NCI-H2029 treated with DMSO at 0.1 percent for 48 hours (cell line): ENCODE data around the gene SH3BP5L.
A peak's percentile ranks its signal among the peaks of the same experiment; 100 is the strongest.

Source experiments
- DNase-seq: peaks from one replicate; lab custom pipeline; 2025; lab: John Stamatoyannopoulos, UW

SH3BP5L gene

DNA sequence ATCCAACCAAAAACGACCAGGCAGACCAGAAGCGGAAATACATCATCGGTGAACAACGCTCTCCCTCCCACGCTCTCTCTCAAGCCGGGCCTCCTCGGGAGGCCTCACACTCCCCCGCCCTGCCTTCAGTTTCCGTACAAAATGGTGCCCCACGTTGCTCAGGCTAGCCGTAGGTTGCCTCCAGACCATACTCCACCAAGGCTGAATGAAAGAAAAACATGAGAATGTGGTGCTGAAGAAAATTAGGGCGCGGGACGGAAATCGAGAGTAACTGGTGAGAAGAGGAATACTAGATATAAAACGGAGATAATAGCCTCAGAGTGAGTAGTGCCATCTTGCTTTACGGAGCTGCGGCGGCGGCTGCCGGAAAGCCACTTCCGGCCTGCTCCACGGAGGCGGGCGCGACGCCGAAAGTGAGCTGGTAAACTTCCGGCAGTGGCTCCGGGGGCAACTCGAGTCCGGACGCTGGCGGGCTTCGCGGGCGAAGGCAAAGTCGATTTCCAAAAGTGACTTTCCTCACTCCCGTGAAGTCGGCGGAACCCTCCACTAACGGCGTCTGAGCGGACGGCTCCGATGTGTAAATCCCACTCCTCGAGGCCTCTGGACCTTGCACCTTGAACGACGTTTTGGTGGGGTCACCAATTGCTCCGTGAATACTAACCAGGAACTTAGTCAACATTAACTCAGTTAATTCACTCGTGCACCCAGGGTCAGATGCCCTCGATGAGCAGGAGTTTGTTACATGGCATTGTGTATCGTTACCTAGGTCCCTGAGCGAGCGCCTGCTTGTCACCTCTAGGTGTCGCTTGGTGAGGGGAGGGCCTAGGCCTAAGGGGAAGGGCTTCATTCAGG, at the start of gene SH3BP5L:
TSS of gene SH3BP5L (minus strand) at position 7 of the 852 bp plus-strand sequence. CDS start 980 bp downstream, outside the sequence.
- DNase-seq: peak; percentile 90

DNA sequence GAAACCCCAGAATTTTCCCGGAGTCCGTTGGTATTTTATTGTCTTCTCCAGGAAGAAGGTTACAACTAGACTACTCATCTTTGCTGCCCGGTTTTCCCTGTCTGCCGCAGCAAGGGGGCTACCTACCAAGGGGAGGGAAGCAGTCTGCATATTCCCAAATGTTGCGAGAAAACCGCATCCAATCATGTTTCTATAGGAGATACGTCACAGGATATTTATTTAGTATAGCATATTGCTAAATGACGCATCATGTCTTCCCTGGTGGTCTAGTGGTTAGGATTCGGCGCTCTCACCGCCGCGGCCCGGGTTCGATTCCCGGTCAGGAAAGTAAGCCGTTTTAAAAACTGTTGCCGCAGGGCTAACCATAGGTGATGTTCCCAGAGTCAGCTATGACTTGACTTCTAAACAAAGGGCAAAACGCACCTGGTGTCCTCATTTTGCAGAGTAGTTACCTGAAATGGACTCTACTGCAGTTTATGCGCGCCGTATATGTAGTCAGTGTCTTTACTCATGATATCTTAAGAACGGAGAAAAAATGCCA, 48.3 kb upstream of the SH3BP5L start:
- peak; percentile 81 for DNase-seq

DNA sequence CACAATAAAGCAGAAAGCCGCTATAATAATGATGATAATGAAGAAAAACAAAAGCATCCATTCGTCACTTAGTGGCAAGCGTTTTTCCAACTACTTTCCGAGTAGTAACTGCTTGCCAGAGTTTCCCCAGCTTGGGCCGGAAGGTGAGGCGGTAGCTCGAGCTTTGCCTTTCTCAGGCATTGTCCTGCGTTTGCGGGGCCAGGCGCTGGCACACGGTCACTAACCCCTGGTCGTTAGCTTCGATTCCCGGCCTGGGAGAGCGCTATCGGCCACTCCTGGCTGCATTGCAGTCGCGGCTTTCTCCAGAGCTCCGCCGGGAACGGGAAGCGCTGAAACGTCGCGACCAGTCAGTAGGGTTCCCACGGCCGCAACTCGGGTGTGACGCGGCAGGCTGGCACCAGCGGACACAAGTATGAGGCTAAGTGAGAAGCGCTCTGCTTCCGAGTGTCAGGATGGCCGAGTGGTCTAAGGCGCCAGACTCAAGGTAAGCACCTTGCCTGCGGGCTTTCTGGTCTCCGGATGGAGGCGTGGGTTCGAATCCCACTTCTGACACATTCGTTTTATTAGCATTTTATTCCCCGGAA, 47.8 kb upstream of the SH3BP5L start:
- DNase-seq: peak; percentile 81

DNA sequence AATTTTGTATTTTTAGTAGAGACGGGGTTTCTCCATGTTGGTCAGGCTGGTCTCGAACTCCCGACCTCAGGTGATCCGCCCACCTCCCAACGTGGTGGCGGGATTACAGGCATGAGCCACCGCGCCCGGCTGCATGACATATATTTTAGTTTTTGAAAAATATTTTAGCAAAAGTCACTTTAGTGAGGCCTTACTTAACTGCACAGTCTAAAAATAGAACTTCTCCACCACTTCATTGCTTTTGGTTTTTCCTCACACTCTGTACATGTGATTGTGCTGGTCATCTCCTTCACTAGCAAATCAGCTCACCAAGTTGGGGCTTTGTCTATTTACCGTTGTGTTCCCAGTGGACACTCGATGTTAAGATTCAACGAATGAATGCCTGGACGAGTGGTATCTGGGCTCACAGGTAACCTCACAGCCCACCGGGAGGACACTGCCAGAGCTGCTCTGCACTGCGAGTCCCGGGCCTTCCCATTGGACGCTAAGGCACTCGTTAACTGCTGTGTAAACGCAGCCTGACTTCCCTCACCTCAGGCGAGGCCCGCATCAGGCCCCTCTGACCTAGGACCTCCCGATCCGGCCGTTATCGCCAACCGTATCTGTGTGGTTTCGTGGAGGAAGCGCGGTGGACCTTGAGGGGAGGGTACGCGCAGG, 47.2 kb upstream of the SH3BP5L start:
- peak; percentile 49 for DNase-seq

DNA sequence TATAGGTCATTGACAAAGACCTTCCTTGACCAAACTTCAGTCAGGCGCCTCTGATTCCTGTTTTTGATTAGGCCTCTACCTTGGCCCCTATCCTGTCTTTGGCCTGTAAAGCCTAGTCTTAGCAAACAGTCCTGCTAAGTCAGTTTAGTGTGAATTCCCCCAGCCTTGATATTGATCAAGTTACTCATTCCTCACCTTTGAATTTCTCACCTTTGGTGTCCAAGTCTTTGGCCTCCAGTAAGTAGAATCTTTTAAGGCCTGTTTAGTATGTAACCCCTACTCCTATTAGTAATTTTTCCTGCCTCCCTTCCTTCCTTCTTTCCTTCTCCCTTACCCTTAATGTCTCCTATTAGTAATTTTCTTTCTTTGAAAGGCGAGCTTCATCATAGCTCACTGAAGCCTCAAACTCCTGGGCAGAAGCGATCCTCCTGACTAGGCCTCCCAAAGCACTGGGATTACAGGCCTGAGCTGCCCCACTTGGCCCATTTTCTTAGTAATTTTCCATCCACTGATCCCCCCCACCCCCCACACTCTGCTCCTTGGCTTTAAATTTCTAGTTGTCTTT, 46.2 kb upstream of the SH3BP5L start:
- DNase-seq: no peak

DNA sequence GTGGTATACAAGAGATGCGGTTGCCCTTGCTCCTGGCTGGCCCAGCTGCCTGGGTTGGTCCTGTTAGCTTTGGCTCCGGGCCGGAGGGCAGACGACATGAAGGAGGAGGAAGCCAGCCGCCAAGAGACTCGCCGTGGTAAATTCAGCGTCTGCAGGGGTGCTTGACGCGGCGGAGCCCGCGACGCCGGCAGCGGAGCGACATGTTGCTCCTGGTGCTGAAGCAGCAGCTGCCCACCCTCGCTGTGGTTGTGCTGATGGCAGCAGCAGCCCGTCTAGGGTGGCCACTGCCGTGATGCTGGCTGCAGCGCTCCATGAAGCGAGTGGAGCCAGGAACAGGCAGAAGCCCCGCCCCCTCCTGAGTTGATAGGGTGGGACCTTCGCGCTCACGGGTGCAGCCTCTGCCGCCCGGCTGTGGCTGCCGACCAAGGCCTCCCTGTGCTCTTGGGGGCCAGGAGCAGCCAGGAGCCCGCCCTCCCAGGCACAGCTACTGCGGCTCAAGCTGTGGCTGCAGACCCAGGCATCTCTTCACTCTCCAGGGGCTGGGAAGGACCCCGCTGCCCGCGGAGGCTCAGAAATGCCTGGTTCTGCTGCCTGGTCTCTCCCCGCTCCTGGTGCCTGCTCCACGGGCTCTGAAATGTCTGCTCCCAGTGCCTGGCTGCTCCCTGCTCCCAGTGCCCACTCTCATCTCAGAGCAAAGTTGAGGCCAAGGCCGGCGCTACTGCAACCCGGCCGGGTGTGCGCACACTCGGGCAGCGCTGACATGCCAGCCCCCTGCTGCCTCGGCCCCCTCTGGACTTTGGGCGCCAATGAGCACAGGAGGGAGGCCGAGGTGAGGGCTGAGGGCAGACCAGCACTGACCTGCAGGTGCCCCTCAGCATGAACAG, 37.5 kb upstream of the SH3BP5L start:
- peak; percentile 41 for DNase-seq

DNA sequence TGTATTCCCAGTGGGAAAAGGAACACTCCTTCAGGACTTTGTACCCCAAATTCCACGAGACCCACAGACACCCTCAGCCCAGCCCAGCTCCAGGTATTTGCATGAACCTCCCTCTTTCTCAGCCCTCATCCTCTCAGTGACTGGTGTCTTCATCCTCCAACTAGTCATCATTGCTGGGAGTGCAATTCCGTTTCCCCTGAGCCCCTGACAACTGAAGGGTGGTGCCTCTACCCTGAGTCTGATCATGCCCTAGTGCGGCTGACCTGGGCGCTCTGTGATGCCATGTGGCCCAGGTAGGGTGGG, 36.9 kb upstream of the SH3BP5L start:
- no peak for DNase-seq

DNA sequence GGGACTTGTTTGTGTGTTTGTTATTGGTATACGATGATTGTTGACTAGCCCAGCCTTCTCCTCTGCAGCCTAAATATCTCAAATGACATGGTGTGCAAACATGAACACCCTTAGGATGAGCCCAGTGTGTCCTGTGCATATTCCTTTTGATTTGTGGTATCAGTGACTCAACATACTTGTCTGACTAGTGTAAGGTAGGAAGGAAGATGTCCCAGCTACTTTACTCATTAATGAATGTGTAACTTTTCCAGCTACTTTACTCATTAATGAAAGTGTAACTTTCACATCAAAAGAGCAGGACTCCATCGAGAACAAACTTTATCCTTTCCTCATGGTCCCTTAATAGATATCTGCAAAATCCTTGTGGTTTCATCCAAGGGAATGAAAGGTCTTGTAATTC, 35.9 kb upstream of the SH3BP5L start:
- DNase-seq: no peak

DNA sequence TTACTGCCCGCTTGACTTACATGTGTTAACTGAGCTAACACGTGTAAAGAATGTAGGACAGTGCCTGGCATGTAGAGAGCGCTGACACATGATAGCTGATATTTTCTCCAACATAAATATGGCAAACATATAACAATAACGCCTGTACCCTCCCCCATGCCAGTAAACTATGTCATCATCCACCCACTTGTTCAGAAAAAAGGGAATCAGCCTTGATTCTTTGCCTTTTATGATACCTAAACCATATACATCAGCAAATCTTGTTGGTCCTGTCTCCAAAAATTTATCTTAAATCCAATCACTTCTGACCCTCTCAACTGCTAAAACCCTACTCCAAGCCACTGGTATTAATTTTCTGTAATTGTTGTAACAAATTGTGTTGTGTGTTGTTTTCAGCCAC, 34.3 kb upstream of the SH3BP5L start:
- no peak for DNase-seq

DNA sequence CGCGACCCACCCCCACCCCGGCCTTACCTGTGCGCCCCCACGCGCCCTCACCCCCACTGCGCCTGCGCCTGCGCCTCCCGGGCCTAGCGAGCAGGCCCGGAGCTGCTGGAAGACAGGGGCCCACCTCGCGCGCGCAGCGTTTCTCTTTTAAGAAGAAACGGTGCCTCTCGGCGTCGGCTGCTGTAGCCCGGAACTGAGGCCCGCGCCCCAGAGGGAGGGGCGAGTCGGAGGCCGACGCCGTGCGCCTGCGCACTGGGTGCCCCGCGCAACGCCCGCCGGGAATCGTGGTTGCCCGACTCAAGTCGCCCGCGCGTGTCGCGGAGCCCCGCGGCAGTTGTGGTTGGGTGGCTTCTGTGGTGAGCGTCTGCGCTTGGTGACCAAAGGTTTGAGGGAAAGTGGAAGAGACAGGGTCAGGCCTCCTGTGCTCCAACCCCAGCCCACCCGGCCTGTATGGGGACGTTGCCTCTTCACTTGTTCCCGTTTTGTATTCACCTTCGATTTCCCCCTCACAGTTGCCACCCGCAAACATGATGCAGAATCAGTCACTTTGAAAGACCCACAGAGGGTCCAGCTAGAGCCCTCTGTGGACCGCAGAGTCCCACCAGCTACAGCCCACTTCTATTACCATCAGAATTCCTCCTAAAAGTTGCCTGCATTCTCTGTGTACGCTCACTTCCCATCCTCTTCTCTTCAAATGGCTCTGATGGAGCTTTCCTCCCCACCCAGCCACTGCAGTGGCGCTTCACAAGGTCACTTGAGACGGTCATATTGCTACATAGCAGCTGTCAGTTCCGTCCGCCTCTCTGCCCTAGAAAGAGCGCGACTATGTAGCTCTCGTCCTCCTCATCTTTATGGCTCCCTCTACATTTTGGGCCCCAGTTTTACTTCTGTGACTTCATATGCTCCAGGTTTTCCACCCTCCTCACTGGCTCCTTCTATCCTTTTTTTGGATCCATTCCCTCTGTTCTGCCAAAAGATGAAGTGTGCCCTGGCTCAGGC, 33.5 kb upstream of the SH3BP5L start, which contains the start of gene ZNF692:
TSS of gene ZNF692 (minus strand) at position 195 of the 999 bp plus-strand sequence. CDS start 776 bp downstream, outside the sequence.
- peak; percentile 70 for DNase-seq

DNA sequence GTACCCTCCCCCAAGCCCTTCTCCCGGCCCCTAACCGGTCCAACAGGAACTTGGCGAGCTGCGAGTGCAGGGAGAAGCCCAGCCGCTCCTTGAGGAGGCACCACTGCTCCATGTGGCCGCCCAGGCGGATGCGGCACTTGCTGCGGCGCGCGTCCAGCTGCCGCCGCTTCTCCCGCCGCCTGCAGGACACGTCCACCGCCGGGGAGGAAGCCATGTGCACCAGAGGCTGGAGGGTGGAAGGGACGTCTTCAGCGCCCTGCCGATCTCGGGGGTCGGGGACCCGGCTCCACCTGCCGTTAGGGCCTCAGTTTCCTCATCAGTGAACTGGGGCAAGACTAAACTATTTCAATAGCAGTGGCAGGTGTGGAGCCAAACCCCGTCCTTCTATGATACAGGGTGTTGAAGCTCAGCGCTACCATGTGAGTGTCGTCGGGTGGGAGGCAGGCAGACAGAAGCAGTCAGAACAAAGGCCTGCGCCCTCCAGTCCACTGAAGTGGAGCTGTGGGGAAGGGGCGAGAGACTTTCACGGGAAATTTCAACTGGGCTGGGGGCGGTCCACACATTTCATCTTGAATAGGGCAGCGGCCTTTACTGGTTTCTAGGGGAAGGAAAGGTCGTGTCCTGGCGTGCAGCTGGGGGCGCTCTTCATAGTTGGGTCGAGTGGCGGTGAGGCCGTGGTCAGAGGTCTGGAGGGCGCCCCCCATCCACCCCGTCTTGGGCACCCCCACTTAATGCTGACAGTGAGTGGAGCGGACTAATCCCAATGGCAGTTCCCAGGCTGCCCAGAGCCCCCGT, 32.6 kb upstream of the SH3BP5L start:
- peak; percentile 26 for DNase-seq

DNA sequence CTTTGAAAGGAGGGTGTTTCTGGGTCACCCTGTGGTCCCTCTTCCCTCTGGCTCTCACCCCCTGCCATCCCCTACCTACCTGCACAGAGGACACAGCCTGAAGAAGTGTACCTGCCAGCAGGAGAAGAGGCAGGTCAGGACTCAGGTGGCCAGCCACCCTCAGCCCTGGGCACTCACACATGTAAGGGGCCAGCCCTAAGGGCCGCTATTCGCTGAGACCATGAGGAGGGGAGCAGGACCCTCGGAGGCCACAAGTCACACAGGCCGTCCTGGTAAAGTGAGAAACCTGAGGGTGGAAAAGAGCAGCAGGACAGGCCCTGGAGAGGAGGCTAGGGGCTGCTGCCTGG, 32.0 kb upstream of the SH3BP5L start:
- DNase-seq: no peak

DNA sequence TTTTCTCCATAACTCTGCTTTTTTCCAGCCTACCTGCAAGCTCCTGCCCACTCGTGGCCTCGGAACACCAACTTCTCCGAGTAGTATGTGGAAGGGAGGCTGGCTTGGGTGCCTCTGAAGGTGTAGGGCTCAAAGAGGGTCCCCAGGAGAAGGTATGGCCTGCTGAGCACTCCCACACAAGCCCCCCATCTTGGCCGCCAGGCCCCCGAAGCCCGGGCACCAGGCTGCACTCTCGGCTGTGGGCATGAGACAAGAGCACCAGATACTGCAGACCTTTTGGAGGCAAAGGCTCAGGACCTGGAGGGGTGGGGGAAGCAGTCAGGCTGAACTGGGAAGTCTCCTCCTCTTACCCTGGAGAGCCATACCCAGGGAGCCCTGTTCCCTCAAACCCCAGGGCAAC, 31.5 kb upstream of the SH3BP5L start:
- no peak for DNase-seq

DNA sequence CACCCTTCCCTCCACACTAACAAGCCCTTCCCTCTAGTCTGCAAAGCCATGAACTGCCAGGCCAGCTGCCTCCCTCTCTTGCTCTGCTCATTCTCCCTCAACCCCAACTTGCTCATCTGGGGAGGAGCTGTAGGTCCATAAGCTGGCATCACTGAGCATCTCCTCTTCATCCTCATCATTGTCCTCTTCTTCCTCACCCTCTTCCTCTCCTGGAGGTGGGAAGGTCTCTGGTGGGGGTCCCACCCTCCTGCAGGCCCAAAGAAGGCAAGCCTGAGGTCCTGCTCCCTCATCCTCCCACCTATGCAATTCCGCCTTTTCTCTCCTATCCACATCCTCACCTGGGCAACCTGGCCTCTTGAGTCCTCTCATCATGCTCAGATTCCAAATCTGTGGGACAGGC, 30.5 kb upstream of the SH3BP5L start:
- DNase-seq: no peak

DNA sequence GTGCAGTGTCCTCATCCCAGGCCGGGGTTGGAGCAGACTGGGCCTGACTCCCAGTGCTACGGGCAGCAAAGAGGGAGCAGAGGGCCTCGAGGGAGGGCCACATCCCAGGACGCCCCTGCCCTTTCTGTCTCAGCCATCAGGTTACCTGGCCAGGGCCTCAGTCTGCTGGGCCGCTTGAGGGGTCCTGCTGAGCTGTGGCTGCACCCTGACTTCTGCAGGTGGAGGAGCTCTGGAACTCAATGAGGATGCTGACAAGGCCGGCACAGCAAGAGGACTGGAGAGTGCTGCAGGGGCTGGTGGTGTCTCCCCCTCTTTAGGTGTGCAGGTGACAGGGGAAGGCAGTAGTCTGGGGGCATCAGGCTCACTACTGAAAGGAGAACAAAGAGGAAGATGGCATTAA, 29.9 kb upstream of the SH3BP5L start:
- DNase-seq: no peak

DNA sequence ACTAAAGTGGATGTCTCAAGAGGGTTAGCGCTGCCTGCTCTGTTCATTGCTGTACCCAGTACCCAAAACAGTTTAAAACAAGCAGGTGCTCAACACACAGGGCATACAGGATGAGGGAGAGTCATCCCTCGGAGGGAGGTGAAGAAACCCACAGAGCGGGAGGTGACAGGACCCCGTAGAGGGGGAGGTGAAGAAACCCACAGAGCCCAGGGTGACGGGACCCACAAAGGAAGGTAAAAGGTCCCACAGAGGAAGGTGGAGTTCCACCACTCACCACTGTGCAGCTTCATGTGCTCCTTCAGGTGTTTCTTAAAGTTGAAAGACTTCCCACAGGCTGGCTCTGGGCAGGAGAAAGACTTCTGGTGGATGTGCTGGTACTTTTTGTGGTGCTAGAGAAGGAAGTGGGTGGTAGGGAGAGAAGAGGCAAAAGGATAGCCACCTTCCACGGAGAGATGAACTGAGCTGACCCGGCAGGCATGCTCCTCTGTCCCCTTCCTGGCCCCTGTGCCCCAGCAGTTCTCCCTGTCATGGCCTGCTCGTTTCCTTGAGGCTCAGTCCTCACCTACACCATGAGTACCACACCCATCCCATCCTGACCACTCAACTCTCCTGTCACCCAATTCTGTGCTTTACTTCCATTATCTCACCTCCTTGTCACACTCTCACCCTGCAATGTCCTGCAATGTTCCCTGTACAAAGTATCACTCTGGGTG, 28.1 kb upstream of the SH3BP5L start:
- no peak for DNase-seq

DNA sequence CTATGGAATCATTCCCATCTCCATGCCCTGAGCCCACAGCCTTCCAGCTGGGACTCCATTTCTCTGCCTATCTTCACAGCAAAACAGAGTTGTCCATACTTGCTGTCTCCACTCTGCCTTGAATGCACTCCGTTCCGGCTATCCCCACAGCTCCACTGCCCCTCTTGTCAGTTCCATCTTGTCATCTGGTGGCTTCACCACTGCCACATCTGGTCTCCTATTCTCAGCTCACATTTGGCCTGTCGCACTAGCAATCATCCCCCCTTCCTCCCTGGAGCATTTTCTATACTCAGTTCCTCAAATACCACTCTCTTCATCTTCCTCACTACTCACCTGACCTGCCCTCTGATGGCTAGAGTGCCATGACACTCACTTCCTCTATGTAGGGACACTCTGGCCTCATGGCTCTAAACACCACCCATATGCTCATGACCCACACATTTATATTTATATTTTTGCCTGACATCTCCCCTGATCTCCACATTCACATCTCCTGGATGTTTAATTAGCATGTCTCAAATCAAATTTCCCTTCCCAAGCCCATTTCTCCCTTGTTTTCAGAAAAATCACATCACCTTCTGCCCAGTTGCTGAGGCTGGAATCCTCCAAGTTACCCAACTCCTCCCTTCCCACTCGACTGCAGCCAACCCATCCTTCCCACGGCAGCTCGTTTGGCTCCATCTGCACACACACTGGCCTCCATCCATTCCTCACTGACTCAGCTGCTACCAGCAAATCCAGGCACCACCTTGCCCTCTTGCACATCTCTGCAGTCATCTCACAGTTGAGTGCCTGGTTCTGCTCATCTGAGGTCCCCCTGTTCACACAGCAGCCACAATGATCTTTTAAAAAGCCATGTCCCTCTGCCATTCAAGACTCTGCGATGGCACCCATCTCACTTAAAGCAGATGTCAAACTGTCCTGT, 27.0 kb upstream of the SH3BP5L start:
- DNase-seq: no peak

DNA sequence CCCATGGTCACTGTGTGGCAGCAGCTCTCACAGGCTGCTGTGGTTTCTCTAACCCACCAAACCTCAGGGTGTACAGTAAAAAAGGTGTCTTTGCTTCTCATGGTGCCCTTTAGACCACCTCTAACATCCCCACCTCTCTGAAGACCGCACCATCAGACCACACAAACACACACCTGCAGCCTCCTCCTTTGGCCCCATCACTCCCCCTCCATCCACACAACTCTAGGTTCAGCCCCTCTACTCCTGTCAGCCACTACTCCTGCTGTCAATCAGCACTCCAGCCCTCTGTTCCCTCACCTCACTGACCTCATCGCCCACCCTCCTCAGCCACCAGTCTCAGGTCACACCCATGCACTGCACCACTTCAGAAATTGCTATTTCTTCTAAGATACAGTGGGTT, 25.7 kb upstream of the SH3BP5L start:
- DNase-seq: no peak
